H9 (cell line): ENCODE data around the gene BRF1. TPM values are rescaled to one million over a fixed set of nuclear protein-coding genes. Genes with fewer than 3 reads are reported as not detected.

Source experiments
- DNase-seq: peaks from one replicate; pipeline ENCODE4 v3.0.0-alpha.2; 2017
- H2AFZ ChIP-seq: one replicate; pipeline ENCODE4 v1.6.1; 2013; ENCODE audit warnings: mild to moderate bottlenecking, low read length, control low read depth, moderate library complexity
- H2AK5ac ChIP-seq: 2 replicates; pipeline ENCODE4 v1.6.1; 2013; ENCODE audit warnings: low read length, control low read depth, mixed read lengths; ENCODE audit not compliant: insufficient read length
- H2BK120ac ChIP-seq: one replicate; pipeline ENCODE4 v1.6.1; 2013; ENCODE audit warnings: low read depth, mild to moderate bottlenecking, low read length, control low read depth, inconsistent platforms; ENCODE audit not compliant: poor library complexity, severe bottlenecking
- H2BK12ac ChIP-seq: 2 replicates; pipeline ENCODE4 v1.6.1; 2013; ENCODE audit warnings: low read length, control low read depth, mixed read lengths, low read depth; ENCODE audit not compliant: insufficient read length
- H2BK15ac ChIP-seq: 2 replicates; pipeline ENCODE4 v1.6.1; 2013; ENCODE audit warnings: low read depth, low read length, control low read depth
- H2BK20ac ChIP-seq: one replicate; pipeline ENCODE4 v1.6.1; 2013; ENCODE audit warnings: low read depth, mild to moderate bottlenecking, low read length, control low read depth, inconsistent platforms; ENCODE audit not compliant: poor library complexity, severe bottlenecking
- H2BK5ac ChIP-seq: 2 replicates; pipeline ENCODE4 v1.6.1; 2013; ENCODE audit warnings: low read length, control low read depth, mixed read lengths; ENCODE audit not compliant: insufficient read length
- H3K14ac ChIP-seq: 2 replicates; pipeline ENCODE4 v1.6.1; 2013; ENCODE audit warnings: low read length, control low read depth; ENCODE audit not compliant: insufficient read depth
- H3K18ac ChIP-seq: 2 replicates; pipeline ENCODE4 v1.6.1; 2013; ENCODE audit warnings: low read depth, mild to moderate bottlenecking, mixed read lengths, low read length, control low read depth; ENCODE audit not compliant: insufficient read length
- H3K23ac ChIP-seq: 2 replicates; pipeline ENCODE4 v1.6.1; 2013; ENCODE audit warnings: low read length, control low read depth, mixed read lengths, low read depth; ENCODE audit not compliant: insufficient read length
- H3K23me2 ChIP-seq: 2 replicates; pipeline ENCODE4 v1.6.1; 2013; ENCODE audit warnings: low read depth, mild to moderate bottlenecking, mixed read lengths, low read length, control low read depth; ENCODE audit not compliant: insufficient read length, poor library complexity, severe bottlenecking
- H3K27ac ChIP-seq: 2 replicates; pipeline ENCODE4 v1.5.1; 2013; ENCODE audit warnings: low read length, control low read depth, mixed read lengths, low read depth; ENCODE audit not compliant: insufficient read length
- H3K27me3 ChIP-seq: 2 replicates; pipeline ENCODE4 v1.6.1; 2013; ENCODE audit warnings: low read length, control low read depth, inconsistent platforms; ENCODE audit not compliant: insufficient read depth
- H3K4ac ChIP-seq: 2 replicates; pipeline ENCODE4 v1.6.1; 2013; ENCODE audit warnings: low read depth, mild to moderate bottlenecking, control low read depth, inconsistent platforms, low read length, moderate library complexity
- H3K4me1 ChIP-seq: 2 replicates; pipeline ENCODE4 v1.6.1; 2013; ENCODE audit warnings: low read length, control low read depth, inconsistent platforms; ENCODE audit not compliant: insufficient read depth
- H3K4me2 ChIP-seq: 2 replicates; pipeline ENCODE4 v1.6.1; 2013; ENCODE audit warnings: low read length, control low read depth, mixed read lengths; ENCODE audit not compliant: insufficient read length, insufficient read depth
- H3K56ac ChIP-seq: 2 replicates; pipeline ENCODE4 v1.6.1; 2013; ENCODE audit warnings: low read depth, mild to moderate bottlenecking, mixed read lengths, low read length, control low read depth; ENCODE audit not compliant: insufficient read length
- H3K79me1 ChIP-seq: 2 replicates; pipeline ENCODE4 v1.6.1; 2013; ENCODE audit warnings: low read depth, mild to moderate bottlenecking, moderate library complexity, low read length, control low read depth, inconsistent platforms; ENCODE audit not compliant: insufficient read depth, poor library complexity, severe bottlenecking
- H3K79me2 ChIP-seq: 2 replicates; pipeline ENCODE4 v1.6.1; 2013; ENCODE audit warnings: low read length, control low read depth, inconsistent platforms; ENCODE audit not compliant: insufficient read depth
- H3K9ac ChIP-seq: 2 replicates; pipeline ENCODE4 v1.6.1; 2013; ENCODE audit warnings: low read length, control low read depth, mixed read lengths; ENCODE audit not compliant: insufficient read length; ENCODE audit errors: extremely low read depth
- H3K9me3 ChIP-seq: one replicate; pipeline ENCODE4 v1.6.1; 2013; ENCODE audit warnings: low read depth, low read length, inconsistent platforms; ENCODE audit not compliant: control insufficient read depth
- H3T11ph ChIP-seq: one replicate; pipeline ENCODE4 v1.6.1; 2013; ENCODE audit warnings: mild to moderate bottlenecking, low read length, control low read depth, inconsistent platforms
- H4K20me1 ChIP-seq: one replicate; pipeline ENCODE4 v1.6.1; 2013; ENCODE audit not compliant: control insufficient read depth, insufficient read length, insufficient read depth
- H4K5ac ChIP-seq: 2 replicates; pipeline ENCODE4 v1.6.1; 2013; ENCODE audit warnings: low read depth, mild to moderate bottlenecking, mixed read lengths, low read length, control low read depth; ENCODE audit not compliant: insufficient read length
- H4K8ac ChIP-seq: replicated peaks from 2 replicates; pipeline ENCODE4 v1.6.1; 2013; ENCODE audit warnings: low read length, control low read depth, mixed read lengths, low read depth; ENCODE audit not compliant: insufficient read length
- H4K91ac ChIP-seq: 2 replicates; pipeline ENCODE4 v1.6.1; 2013; ENCODE audit warnings: low read depth, mild to moderate bottlenecking, moderate library complexity, mixed read lengths, low read length, control low read depth; ENCODE audit not compliant: insufficient read length
- H3K27ac Mint-ChIP-seq, 3 experiments: 2 replicates in 2 of 3; 3 replicates in 1 of 3; pipeline ENCODE4 v1.8.0; 2020 to 2021; ENCODE audit warnings: mixed read lengths in 3 of 3, mild to moderate bottlenecking in 1 of 3, moderate library complexity in 1 of 3
- H3K27me3 Mint-ChIP-seq: 2 replicates; pipeline ENCODE4 v1.8.0; 2021; ENCODE audit warnings: low read depth, mild to moderate bottlenecking, moderate library complexity, mixed read lengths
- H3K36me3 Mint-ChIP-seq, 3 experiments: 2 replicates in 2 of 3; 3 replicates in 1 of 3; pipeline ENCODE4 v1.8.0; 2020 to 2021; ENCODE audit warnings: low read depth in 3 of 3, mixed read lengths in 3 of 3; ENCODE audit not compliant: insufficient read depth in 1 of 3
- H3K4me1 Mint-ChIP-seq, 2 experiments: 2 replicates each; pipeline ENCODE4 v1.8.0; 2020; ENCODE audit warnings: mixed read lengths in 2 of 2
- H3K4me3 Mint-ChIP-seq, 2 experiments: 2 replicates in 1 of 2; 3 replicates in 1 of 2; pipeline ENCODE4 v1.8.0; 2020 to 2021; ENCODE audit warnings: mild to moderate bottlenecking in 2 of 2, mixed read lengths in 2 of 2, moderate library complexity in 1 of 2
- H3K9me3 Mint-ChIP-seq, 2 experiments: 2 replicates in 1 of 2; 3 replicates in 1 of 2; pipeline ENCODE4 v1.8.0; 2020; ENCODE audit warnings: mild to moderate bottlenecking in 2 of 2, mixed read lengths in 2 of 2, moderate library complexity in 1 of 2
- CTCF ChIP-seq: fragments of 200-600 bp; sonication (generic); conservative IDR thresholded peaks from 3 replicates; pipeline ENCODE4 v1.8.0; 2021; ENCODE audit warnings: antibody characterized with exemption, mild to moderate bottlenecking
- WGBS: extraction: QIAGEN DNeasy Blood & Tissue Kit; methylation state at CpG from one replicate; pipeline ENCODE4 v1.1.7; 2013; ENCODE audit warnings: missing lambda C conversion rate, low lambda C conversion rate, mixed read lengths; ENCODE audit not compliant: insufficient read length; ENCODE audit errors: extremely low coverage; 5-methylcytosine and 5-hydroxymethylcytosine counted together
- total RNA-seq: library from RNA; stranded (reverse); gene quantifications from 2 replicates; pipeline ENCODE4 v1.2.1, GENCODE V29; 2021

Gene BRF1
- total RNA-seq, 1 experiment from 2014 or later = 28.3 TPM

- H3K23me2 ChIP-seq = peaks cover 8% of the 10 kb centered on the region
- H4K20me1 ChIP-seq = peaks cover 7% of the 10 kb centered on the region
- H3K27me3 Mint-ChIP-seq = peaks cover 16% of the 10 kb centered on the region
- H3K4me1 ChIP-seq = no peaks in the 10 kb centered on the region; the same call in 1 of the 2 replicates
- no peak overlapping the region for H4K5ac ChIP-seq
- H2BK12ac ChIP-seq = no peak overlapping the region
- no peak overlapping the region for H3K27ac ChIP-seq
- H3K18ac ChIP-seq = no peak overlapping the region
- no peak overlapping the region for H4K91ac ChIP-seq
- H3K4me2 ChIP-seq = peak overlapping the region; percentile 30
- H3K9ac ChIP-seq = no peak overlapping the region
- H2BK120ac ChIP-seq = no peak overlapping the region
- H2BK20ac ChIP-seq = no peak overlapping the region
- DNase-seq = peak; percentile 55
- no peak overlapping the region for H2BK15ac ChIP-seq
- no peaks in the 10 kb centered on the region for H3K27me3 ChIP-seq
- H3K4me1 Mint-ChIP-seq = peaks cover 19 to 26% of the 10 kb centered on the region in 2 experiments
- H2BK5ac ChIP-seq = no peak overlapping the region
- H3T11ph ChIP-seq = no peak overlapping the region
- no peaks in the 10 kb centered on the region for H3K9me3 ChIP-seq
- peak overlapping the region; percentile 58 to 75 for H3K4me3 Mint-ChIP-seq
- H3K4ac ChIP-seq = no peak overlapping the region
- TF ChIP-seq CTCF = no peak
- H3K56ac ChIP-seq = no peak overlapping the region
- no peak overlapping the region for H3K23ac ChIP-seq
- no peak overlapping the region for H2AFZ ChIP-seq
- H3K79me2 ChIP-seq = peaks cover 10% of the 10 kb centered on the region; the same call in 1 of the 2 replicates
- H3K36me3 Mint-ChIP-seq = no peaks in the 10 kb centered on the region; a peak in 1 of 7 replicates
- no CpG with 5 or more reads among the region's 48 CpGs for WGBS
- no peaks in the 10 kb centered on the region for H3K9me3 Mint-ChIP-seq
- peak overlapping the region in 1 of 3 experiments; percentile 72; a peak in 1 of 7 replicates for H3K27ac Mint-ChIP-seq
- H3K79me1 ChIP-seq = peaks cover 5% of the 10 kb centered on the region
- H3K14ac ChIP-seq = no peak overlapping the region
- H4K8ac ChIP-seq = no peak overlapping the region
- H2AK5ac ChIP-seq = no peak overlapping the region
Measured at GRCh38 chr14:105313381-105314286, 12.8 kb upstream of the BRF1 start.
